GM23248 (cell line): Measurements from ENCODE around the gene CPVL.

Experiments
- EZH2 ChIP-seq: fragments of 200-600 bp; sonication (generic); IDR thresholded peaks from 2 replicates; pipeline ENCODE4 v1.6.1; 2018; ENCODE audit warnings: antibody characterized with exemption, mild to moderate bottlenecking; ENCODE audit not compliant: insufficient read depth, poor library complexity, severe bottlenecking
- EZH2phosphoT487 ChIP-seq: fragments of 200-600 bp; sonication (generic); IDR thresholded peaks from 2 replicates; pipeline ENCODE4 v1.6.1; 2018; ENCODE audit warnings: antibody characterized with exemption, moderate library complexity, mild to moderate bottlenecking, low read depth; ENCODE audit not compliant: insufficient read depth

DNA sequence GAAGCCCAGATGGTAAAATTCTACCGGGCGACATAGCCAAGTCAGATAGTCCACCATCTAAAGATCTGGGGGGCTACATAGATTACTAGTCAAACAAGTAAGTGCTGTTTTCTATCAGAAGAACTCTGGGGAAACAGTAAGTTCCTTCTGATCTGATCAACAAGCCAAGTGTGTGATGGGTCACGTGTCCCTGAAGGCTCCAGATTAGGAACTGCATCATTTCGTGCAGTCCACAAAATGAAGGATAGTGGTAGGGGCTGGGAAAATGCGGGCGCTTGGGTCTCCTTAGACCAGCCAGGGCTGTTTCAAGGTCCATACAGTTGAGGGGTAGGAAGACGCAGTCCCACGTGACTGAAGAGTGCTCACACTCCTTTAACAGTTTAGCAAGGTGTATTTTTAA lies 46.5 kb upstream of the CPVL start:
- TF ChIP-seq EZH2 (no peak), EZH2phosphoT487 (no peak)
